Left forelimb (tissue), 1 donor: Measurements from ENCODE around the gene GAGE12D.
"Not testable (repeated sequence)": the region's sequence is repeated elsewhere in the genome, so short reads cannot be mapped to it uniquely, and the experiment has no call there.

Experiments used
- DNase-seq: peaks from one replicate; pipeline ENCODE4 v3.0.0-alpha.2; 2018; ENCODE audit warnings: low spot score

The GAGE12D gene

GRCh38 chrX:49541433-49541832 lies at the start of gene GAGE12D:
Gene GAGE12D, plus strand, starts transcription at chrX:49541733. Its CDS starts 1,155 bp downstream, at chrX:49542888.
- DNase-seq = not testable (repeated sequence)

GRCh38 chrX:49531877-49532276 lies 9.7 kb upstream of the GAGE12D start, which contains the start of gene GAGE12C:
Gene GAGE12C, plus strand, starts transcription at chrX:49532177. Its CDS starts 1,155 bp downstream, at chrX:49533332.
- not testable (repeated sequence) for DNase-seq

- not testable (repeated sequence) for DNase-seq
These were observed 9.5 kb downstream of the GAGE12D start, which contains the start of gene GAGE12E for GRCh38 chrX:49550989-49551388. Gene GAGE12E, plus strand, starts transcription at chrX:49551289. Its CDS starts 1,155 bp downstream, at chrX:49552444.

GRCh38 chrX:49560542-49560941 lies 19.0 kb downstream of the GAGE12D start, which contains the start of gene GAGE12F:
Gene GAGE12F, plus strand, starts transcription at chrX:49560842. Its CDS starts 1,155 bp downstream, at chrX:49561997.
- DNase-seq = not testable (repeated sequence)

- DNase-seq = not testable (repeated sequence)
These were observed 27.2 kb downstream of the GAGE12D start for GRCh38 chrX:49568728-49569127.

GRCh38 chrX:49569152-49569551 lies 27.6 kb downstream of the GAGE12D start:
- DNase-seq = not testable (repeated sequence)

GRCh38 chrX:49570100-49570499 lies 28.6 kb downstream of the GAGE12D start, which contains the start of gene GAGE12G:
Gene GAGE12G, plus strand, starts transcription at chrX:49570400. Its CDS starts 1,155 bp downstream, at chrX:49571555.
- not testable (repeated sequence) for DNase-seq

- DNase-seq = not testable (repeated sequence)
These were observed 38.1 kb downstream of the GAGE12D start, which contains the start of gene GAGE12H for GRCh38 chrX:49579649-49580048. Gene GAGE12H, plus strand, starts transcription at chrX:49579949. Its CDS starts 1,155 bp downstream, at chrX:49581104.

- not testable (repeated sequence) for DNase-seq
These were observed 47.7 kb downstream of the GAGE12D start, which contains the start of gene GAGE2A for GRCh38 chrX:49589196-49589595. Gene GAGE2A, plus strand, starts transcription at chrX:49589496. Its CDS starts 1,155 bp downstream, at chrX:49590651.

GRCh38 chrX:49589769-49590478 lies 48.4 kb downstream of the GAGE12D start:
- not testable (repeated sequence) for DNase-seq

- DNase-seq = not testable (repeated sequence)
These were observed 49.0 kb downstream of the GAGE12D start for GRCh38 chrX:49590488-49590887.
